ENCODE data around the gene DDX10.

The DDX10 gene

DNA sequence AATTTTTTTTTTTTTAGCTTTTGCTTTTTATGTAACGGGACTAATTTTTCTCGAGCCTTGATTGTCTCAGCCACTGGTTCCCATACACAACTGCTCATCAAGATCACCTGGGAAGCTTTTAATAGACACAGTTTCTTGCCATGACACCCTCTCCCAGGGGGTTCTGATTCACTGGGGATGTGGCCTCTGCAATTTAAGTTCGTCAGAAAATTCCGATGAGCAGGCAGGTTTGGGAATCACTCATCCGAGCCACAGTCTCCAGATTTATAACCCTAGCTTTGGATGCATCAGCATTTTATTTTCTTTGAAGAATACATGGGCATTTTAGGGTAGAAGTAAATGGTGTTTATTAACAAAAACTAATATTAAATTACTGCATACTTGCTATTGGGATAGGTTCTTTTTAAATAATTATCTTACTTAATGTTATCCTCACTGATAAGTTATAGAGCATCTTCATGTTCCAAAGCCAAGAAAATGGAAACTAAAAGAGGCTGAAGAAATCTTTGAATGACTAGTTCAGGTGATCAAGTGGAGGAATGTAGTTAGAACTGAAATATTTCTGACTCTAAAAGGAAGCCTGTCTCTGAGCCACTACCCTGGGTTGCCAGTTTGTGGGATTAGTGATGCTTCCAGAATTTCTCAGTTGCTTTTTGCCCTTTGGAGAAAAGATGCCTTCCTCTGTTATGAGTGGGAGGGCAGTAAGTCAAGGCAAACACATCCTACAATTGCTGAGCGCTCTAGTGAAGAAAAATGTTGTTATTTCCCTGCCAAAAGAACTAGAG is 319.0 kb downstream of the DDX10 start:
- no peak for DNase-seq (ENCODE audit: low read depth)

DNA sequence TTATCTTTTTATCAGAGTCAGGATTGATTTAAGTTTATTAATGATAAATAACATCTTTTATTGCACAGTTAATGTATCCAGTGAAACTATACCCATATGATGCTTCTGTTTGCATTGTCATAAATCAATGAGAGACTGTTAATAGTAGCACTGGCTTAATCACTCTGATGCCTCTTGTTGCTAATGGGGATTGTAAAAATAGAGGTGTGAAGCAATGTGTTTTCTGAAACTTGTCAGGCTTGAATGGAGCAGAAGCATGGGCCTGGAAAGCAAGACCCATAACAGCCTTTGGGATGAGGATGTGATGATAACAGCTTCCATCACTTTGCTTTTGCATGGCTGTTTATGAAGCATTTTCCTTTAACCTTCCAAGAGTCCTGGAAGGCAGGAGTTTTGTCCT is 319.7 kb downstream of the DDX10 start:
- no peak for DNase-seq (ENCODE audit: low read depth)

DNA sequence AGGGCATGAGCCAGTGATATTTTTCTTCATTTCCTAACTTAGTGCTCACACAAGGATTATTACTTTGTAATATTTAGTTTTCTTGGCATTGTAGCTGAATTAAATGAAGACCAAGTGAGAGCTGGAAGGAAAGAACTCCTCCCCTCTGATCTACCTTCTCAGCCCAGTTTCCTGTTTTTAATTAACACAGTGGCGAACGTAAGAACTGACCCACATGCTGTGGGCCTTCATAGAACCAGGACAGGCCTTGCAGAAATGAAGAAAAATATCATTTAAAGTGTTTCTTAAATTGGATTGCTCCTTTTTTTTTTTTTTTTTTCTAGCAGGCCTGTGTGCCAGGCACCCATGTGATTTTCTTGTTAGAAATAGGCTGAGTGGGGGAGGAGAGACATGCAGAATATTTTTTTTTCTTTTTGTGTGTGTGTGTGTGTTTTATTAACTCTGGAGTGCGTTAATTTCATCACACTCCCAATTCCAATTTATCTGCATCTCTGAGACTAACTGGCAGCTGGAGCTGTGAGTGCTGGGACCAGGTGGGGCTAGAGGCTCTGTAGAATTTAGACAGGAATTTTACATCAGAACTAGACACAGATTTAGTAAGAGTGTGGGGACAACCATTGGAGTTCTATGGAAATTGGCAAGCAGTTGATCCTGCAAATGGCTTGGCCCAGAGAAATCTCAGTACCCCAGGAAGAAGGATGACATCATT is 320.5 kb downstream of the DDX10 start:
- no peak for DNase-seq (ENCODE audit: low read depth)

DNA sequence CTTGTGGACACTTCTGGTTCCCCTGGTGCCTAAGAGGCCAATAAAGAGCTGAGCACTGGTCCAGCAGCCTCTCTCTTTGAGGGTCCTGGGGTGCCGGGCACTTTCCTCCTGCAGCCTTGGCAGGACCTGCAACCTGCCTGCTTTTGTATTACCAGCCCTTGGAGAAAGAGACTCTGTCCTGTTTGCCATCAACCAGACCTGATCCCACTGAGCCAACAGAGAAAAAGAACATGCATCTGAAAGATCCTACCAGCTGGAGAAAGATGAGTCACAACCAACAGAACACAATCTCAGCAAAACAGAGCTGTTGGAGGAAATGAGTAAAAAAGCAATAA is 321.0 kb downstream of the DDX10 start:
- DNase-seq (ENCODE audit: low read depth): peak; percentile 20
